H9 (cell line): ENCODE data around the gene TRIB2. TPM values are rescaled to one million over a fixed set of nuclear protein-coding genes. Genes with fewer than 3 reads are reported as not detected.

ENCODE experiments used
- DNase-seq: peaks from one replicate; pipeline ENCODE4 v3.0.0-alpha.2; 2017
- H2AFZ ChIP-seq: one replicate; pipeline ENCODE4 v1.6.1; 2013; ENCODE audit warnings: mild to moderate bottlenecking, low read length, control low read depth, moderate library complexity
- H2AK5ac ChIP-seq: 2 replicates; pipeline ENCODE4 v1.6.1; 2013; ENCODE audit warnings: low read length, control low read depth, mixed read lengths; ENCODE audit not compliant: insufficient read length
- H2BK120ac ChIP-seq: one replicate; pipeline ENCODE4 v1.6.1; 2013; ENCODE audit warnings: low read depth, mild to moderate bottlenecking, low read length, control low read depth, inconsistent platforms; ENCODE audit not compliant: poor library complexity, severe bottlenecking
- H2BK12ac ChIP-seq: 2 replicates; pipeline ENCODE4 v1.6.1; 2013; ENCODE audit warnings: low read length, control low read depth, mixed read lengths, low read depth; ENCODE audit not compliant: insufficient read length
- H2BK15ac ChIP-seq: 2 replicates; pipeline ENCODE4 v1.6.1; 2013; ENCODE audit warnings: low read depth, low read length, control low read depth
- H2BK20ac ChIP-seq: one replicate; pipeline ENCODE4 v1.6.1; 2013; ENCODE audit warnings: low read depth, mild to moderate bottlenecking, low read length, control low read depth, inconsistent platforms; ENCODE audit not compliant: poor library complexity, severe bottlenecking
- H2BK5ac ChIP-seq: 2 replicates; pipeline ENCODE4 v1.6.1; 2013; ENCODE audit warnings: low read length, control low read depth, mixed read lengths; ENCODE audit not compliant: insufficient read length
- H3K14ac ChIP-seq: 2 replicates; pipeline ENCODE4 v1.6.1; 2013; ENCODE audit warnings: low read length, control low read depth; ENCODE audit not compliant: insufficient read depth
- H3K18ac ChIP-seq: 2 replicates; pipeline ENCODE4 v1.6.1; 2013; ENCODE audit warnings: low read depth, mild to moderate bottlenecking, mixed read lengths, low read length, control low read depth; ENCODE audit not compliant: insufficient read length
- H3K23ac ChIP-seq: 2 replicates; pipeline ENCODE4 v1.6.1; 2013; ENCODE audit warnings: low read length, control low read depth, mixed read lengths, low read depth; ENCODE audit not compliant: insufficient read length
- H3K23me2 ChIP-seq: 2 replicates; pipeline ENCODE4 v1.6.1; 2013; ENCODE audit warnings: low read depth, mild to moderate bottlenecking, mixed read lengths, low read length, control low read depth; ENCODE audit not compliant: insufficient read length, poor library complexity, severe bottlenecking
- H3K27ac ChIP-seq: 2 replicates; pipeline ENCODE4 v1.5.1; 2013; ENCODE audit warnings: low read length, control low read depth, mixed read lengths, low read depth; ENCODE audit not compliant: insufficient read length
- H3K27me3 ChIP-seq: 2 replicates; pipeline ENCODE4 v1.6.1; 2013; ENCODE audit warnings: low read length, control low read depth, inconsistent platforms; ENCODE audit not compliant: insufficient read depth
- H3K4ac ChIP-seq: 2 replicates; pipeline ENCODE4 v1.6.1; 2013; ENCODE audit warnings: low read depth, mild to moderate bottlenecking, control low read depth, inconsistent platforms, low read length, moderate library complexity
- H3K4me1 ChIP-seq: 2 replicates; pipeline ENCODE4 v1.6.1; 2013; ENCODE audit warnings: low read length, control low read depth, inconsistent platforms; ENCODE audit not compliant: insufficient read depth
- H3K4me2 ChIP-seq: 2 replicates; pipeline ENCODE4 v1.6.1; 2013; ENCODE audit warnings: low read length, control low read depth, mixed read lengths; ENCODE audit not compliant: insufficient read length, insufficient read depth
- H3K56ac ChIP-seq: 2 replicates; pipeline ENCODE4 v1.6.1; 2013; ENCODE audit warnings: low read depth, mild to moderate bottlenecking, mixed read lengths, low read length, control low read depth; ENCODE audit not compliant: insufficient read length
- H3K79me1 ChIP-seq: 2 replicates; pipeline ENCODE4 v1.6.1; 2013; ENCODE audit warnings: low read depth, mild to moderate bottlenecking, moderate library complexity, low read length, control low read depth, inconsistent platforms; ENCODE audit not compliant: insufficient read depth, poor library complexity, severe bottlenecking
- H3K79me2 ChIP-seq: 2 replicates; pipeline ENCODE4 v1.6.1; 2013; ENCODE audit warnings: low read length, control low read depth, inconsistent platforms; ENCODE audit not compliant: insufficient read depth
- H3K9ac ChIP-seq: 2 replicates; pipeline ENCODE4 v1.6.1; 2013; ENCODE audit warnings: low read length, control low read depth, mixed read lengths; ENCODE audit not compliant: insufficient read length; ENCODE audit errors: extremely low read depth
- H3K9me3 ChIP-seq: one replicate; pipeline ENCODE4 v1.6.1; 2013; ENCODE audit warnings: low read depth, low read length, inconsistent platforms; ENCODE audit not compliant: control insufficient read depth
- H3T11ph ChIP-seq: one replicate; pipeline ENCODE4 v1.6.1; 2013; ENCODE audit warnings: mild to moderate bottlenecking, low read length, control low read depth, inconsistent platforms
- H4K20me1 ChIP-seq: one replicate; pipeline ENCODE4 v1.6.1; 2013; ENCODE audit not compliant: control insufficient read depth, insufficient read length, insufficient read depth
- H4K5ac ChIP-seq: 2 replicates; pipeline ENCODE4 v1.6.1; 2013; ENCODE audit warnings: low read depth, mild to moderate bottlenecking, mixed read lengths, low read length, control low read depth; ENCODE audit not compliant: insufficient read length
- H4K8ac ChIP-seq: replicated peaks from 2 replicates; pipeline ENCODE4 v1.6.1; 2013; ENCODE audit warnings: low read length, control low read depth, mixed read lengths, low read depth; ENCODE audit not compliant: insufficient read length
- H4K91ac ChIP-seq: 2 replicates; pipeline ENCODE4 v1.6.1; 2013; ENCODE audit warnings: low read depth, mild to moderate bottlenecking, moderate library complexity, mixed read lengths, low read length, control low read depth; ENCODE audit not compliant: insufficient read length
- H3K27ac Mint-ChIP-seq, 3 experiments: 2 replicates in 2 of 3; 3 replicates in 1 of 3; pipeline ENCODE4 v1.8.0; 2020 to 2021; ENCODE audit warnings: mixed read lengths in 3 of 3, mild to moderate bottlenecking in 1 of 3, moderate library complexity in 1 of 3
- H3K27me3 Mint-ChIP-seq: 2 replicates; pipeline ENCODE4 v1.8.0; 2021; ENCODE audit warnings: low read depth, mild to moderate bottlenecking, moderate library complexity, mixed read lengths
- H3K36me3 Mint-ChIP-seq, 3 experiments: 2 replicates in 2 of 3; 3 replicates in 1 of 3; pipeline ENCODE4 v1.8.0; 2020 to 2021; ENCODE audit warnings: low read depth in 3 of 3, mixed read lengths in 3 of 3; ENCODE audit not compliant: insufficient read depth in 1 of 3
- H3K4me1 Mint-ChIP-seq, 2 experiments: 2 replicates each; pipeline ENCODE4 v1.8.0; 2020; ENCODE audit warnings: mixed read lengths in 2 of 2
- H3K4me3 Mint-ChIP-seq, 2 experiments: 2 replicates in 1 of 2; 3 replicates in 1 of 2; pipeline ENCODE4 v1.8.0; 2020 to 2021; ENCODE audit warnings: mild to moderate bottlenecking in 2 of 2, mixed read lengths in 2 of 2, moderate library complexity in 1 of 2
- H3K9me3 Mint-ChIP-seq, 2 experiments: 2 replicates in 1 of 2; 3 replicates in 1 of 2; pipeline ENCODE4 v1.8.0; 2020; ENCODE audit warnings: mild to moderate bottlenecking in 2 of 2, mixed read lengths in 2 of 2, moderate library complexity in 1 of 2
- WGBS: extraction: QIAGEN DNeasy Blood & Tissue Kit; methylation state at CpG from one replicate; pipeline ENCODE4 v1.1.7; 2013; ENCODE audit warnings: missing lambda C conversion rate, low lambda C conversion rate, mixed read lengths; ENCODE audit not compliant: insufficient read length; ENCODE audit errors: extremely low coverage; 5-methylcytosine and 5-hydroxymethylcytosine counted together
- total RNA-seq: library from RNA; stranded (reverse); gene quantifications from 2 replicates; pipeline ENCODE4 v1.2.1, GENCODE V29; 2021
- TF ChIP-seq, protein P1 (sequence below): fragments of 200-600 bp; sonication (generic); conservative IDR thresholded peaks from 3 replicates; pipeline ENCODE4 v1.8.0; 2021; ENCODE audit warnings: antibody characterized with exemption, mild to moderate bottlenecking

The TRIB2 gene
- total RNA-seq, 1 experiment from 2014 or later: 41.9 TPM

DNA sequence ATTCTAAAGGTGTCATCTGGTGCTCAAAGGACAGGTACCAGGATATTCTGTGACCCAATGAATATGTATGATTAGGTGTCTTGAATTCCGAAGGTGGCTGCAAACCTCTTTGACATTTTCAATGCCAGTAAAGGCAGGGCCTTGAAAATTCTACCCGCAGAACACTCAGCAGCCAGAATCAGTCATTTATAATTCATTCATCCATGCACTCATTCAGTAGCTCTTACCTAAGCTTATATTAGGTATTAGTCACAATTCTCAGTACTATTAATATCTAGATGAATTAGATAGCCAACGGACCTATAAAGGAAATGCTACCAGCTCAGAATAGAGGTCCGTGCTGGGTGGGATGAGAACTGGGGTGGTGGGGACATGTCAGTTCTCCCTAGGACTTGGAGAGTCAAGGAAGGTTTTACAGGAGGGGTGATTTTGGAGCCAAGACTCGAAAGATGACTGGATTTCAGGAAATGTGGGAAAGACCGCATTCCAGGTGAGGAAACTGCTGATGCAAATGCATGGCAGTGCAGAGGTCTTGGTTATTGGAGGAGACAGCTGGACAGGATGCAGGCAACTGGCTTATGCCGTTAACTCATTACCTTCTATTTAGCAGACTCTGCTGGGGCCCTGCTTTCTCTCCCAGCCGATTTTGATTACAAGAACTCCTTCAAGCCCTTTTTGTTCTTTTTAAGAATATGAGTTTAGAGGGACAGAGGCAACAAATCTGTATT lies 7.2 kb downstream of the TRIB2 start:
- H4K20me1 ChIP-seq: no peaks in the 10 kb centered on the region
- H2BK12ac ChIP-seq: no peak overlapping the region
- no peak overlapping the region for H3K23ac ChIP-seq
- no peak overlapping the region for H2AFZ ChIP-seq
- no CpG with 5 or more reads among the region's 8 CpGs for WGBS
- H2BK20ac ChIP-seq: no peak overlapping the region
- no peak overlapping the region for H3K27ac ChIP-seq
- H2AK5ac ChIP-seq: no peak overlapping the region
- peaks cover 46 to 63% (median 56%) of the 10 kb centered on the region in 3 experiments for H3K36me3 Mint-ChIP-seq
- H3K14ac ChIP-seq: no peak overlapping the region
- no peaks in the 10 kb centered on the region for H3K9me3 ChIP-seq
- no peak overlapping the region for H4K5ac ChIP-seq
- no peak overlapping the region for H3K4me3 Mint-ChIP-seq
- no peak overlapping the region for H3K4ac ChIP-seq
- H3K9ac ChIP-seq: no peak overlapping the region
- no peaks in the 10 kb centered on the region for H3K27me3 ChIP-seq
- H3K4me1 Mint-ChIP-seq: peaks cover 34 to 42% of the 10 kb centered on the region in 2 experiments
- H2BK120ac ChIP-seq: no peak overlapping the region
- H2BK15ac ChIP-seq: no peak overlapping the region
- peaks cover 4% of the 10 kb centered on the region; the same call in 1 of the 2 replicates for H3K4me1 ChIP-seq
- peaks cover 55% of the 10 kb centered on the region; the same call in 1 of the 2 replicates for H3K79me2 ChIP-seq
- H3K27ac Mint-ChIP-seq: no peak overlapping the region
- H3K9me3 Mint-ChIP-seq: no peaks in the 10 kb centered on the region; a peak in 1 of 5 replicates
- peaks cover 13% of the 10 kb centered on the region for H3K79me1 ChIP-seq
- H3K56ac ChIP-seq: no peak overlapping the region
- H3K4me2 ChIP-seq: no peak overlapping the region
- no peak for DNase-seq
- no peak overlapping the region for H3T11ph ChIP-seq
- H4K8ac ChIP-seq: no peak overlapping the region
- TF ChIP-seq, protein P1, sequence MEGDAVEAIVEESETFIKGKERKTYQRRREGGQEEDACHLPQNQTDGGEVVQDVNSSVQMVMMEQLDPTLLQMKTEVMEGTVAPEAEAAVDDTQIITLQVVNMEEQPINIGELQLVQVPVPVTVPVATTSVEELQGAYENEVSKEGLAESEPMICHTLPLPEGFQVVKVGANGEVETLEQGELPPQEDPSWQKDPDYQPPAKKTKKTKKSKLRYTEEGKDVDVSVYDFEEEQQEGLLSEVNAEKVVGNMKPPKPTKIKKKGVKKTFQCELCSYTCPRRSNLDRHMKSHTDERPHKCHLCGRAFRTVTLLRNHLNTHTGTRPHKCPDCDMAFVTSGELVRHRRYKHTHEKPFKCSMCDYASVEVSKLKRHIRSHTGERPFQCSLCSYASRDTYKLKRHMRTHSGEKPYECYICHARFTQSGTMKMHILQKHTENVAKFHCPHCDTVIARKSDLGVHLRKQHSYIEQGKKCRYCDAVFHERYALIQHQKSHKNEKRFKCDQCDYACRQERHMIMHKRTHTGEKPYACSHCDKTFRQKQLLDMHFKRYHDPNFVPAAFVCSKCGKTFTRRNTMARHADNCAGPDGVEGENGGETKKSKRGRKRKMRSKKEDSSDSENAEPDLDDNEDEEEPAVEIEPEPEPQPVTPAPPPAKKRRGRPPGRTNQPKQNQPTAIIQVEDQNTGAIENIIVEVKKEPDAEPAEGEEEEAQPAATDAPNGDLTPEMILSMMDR: no peak
- peaks cover 4% of the 10 kb centered on the region for H3K27me3 Mint-ChIP-seq
- H2BK5ac ChIP-seq: no peak overlapping the region
- H3K18ac ChIP-seq: no peak overlapping the region
- peaks cover 6% of the 10 kb centered on the region for H3K23me2 ChIP-seq
- no peak overlapping the region for H4K91ac ChIP-seq
